Stimulated activated memory B cell treated with anti-CD40 and anti-IgM and Interleukin-4, amounts not matched to agents 10 μg/mL and 1 μg/mL and 100 μg/mL, for 72 hours (primary cell): ENCODE measurements around the gene RGS11.

Source experiments
- ATAC-seq: fragments of 150-1000 bp; cut with Tn5 transposase; 2 replicates; pipeline ENCODE4 v1.10.0; 2021
- H3K27ac Mint-ChIP-seq: one replicate; pipeline ENCODE4 v1.8.0; 2022; ENCODE audit warnings: mild to moderate bottlenecking, mixed read lengths
- H3K27me3 Mint-ChIP-seq: one replicate; pipeline ENCODE4 v1.8.0; 2022; ENCODE audit warnings: mixed read lengths
- H3K36me3 Mint-ChIP-seq: one replicate; pipeline ENCODE4 v1.8.0; 2022; ENCODE audit warnings: mixed read lengths
- H3K4me1 Mint-ChIP-seq: one replicate; pipeline ENCODE4 v1.8.0; 2022; ENCODE audit warnings: mixed read lengths
- H3K4me3 Mint-ChIP-seq: one replicate; pipeline ENCODE4 v1.8.0; 2022; ENCODE audit warnings: mild to moderate bottlenecking, moderate library complexity, mixed read lengths
- H3K9me3 Mint-ChIP-seq: one replicate; pipeline ENCODE4 v1.8.0; 2022; ENCODE audit warnings: mixed read lengths

Gene RGS11

DNA sequence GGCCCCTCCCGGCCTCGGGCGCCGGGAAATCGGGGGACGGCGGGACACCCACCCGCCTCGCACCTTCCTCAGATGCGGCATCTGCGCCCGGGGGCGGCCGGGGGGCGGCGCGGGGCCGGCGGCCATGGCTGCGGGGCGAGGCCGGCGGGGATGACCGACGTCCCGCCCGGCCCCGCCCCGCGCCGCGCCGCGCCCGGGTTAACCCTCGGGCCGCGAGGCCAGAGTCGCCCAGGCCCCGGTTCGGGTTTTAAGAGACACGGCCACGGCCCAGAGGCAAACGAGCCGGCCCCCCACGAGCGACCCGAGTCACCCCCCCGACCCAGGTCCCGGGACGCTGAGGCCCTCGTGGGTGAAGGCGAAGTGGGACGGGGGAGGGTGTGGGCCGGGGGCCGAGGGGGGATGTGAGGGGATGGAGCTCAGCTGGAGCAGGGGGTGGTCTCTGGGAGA is at the start of gene RGS11:
TSS of gene RGS11 (minus strand) at position 159 of the 447 bp plus-strand sequence. CDS start at position 126, 33 bp downstream.
- H3K27ac Mint-ChIP-seq, result no peak within 1 kb of the TSS
- H3K4me3 Mint-ChIP-seq, result peak within 1 kb of the TSS; percentile 64
- peak; percentile 10 for ATAC-seq

DNA sequence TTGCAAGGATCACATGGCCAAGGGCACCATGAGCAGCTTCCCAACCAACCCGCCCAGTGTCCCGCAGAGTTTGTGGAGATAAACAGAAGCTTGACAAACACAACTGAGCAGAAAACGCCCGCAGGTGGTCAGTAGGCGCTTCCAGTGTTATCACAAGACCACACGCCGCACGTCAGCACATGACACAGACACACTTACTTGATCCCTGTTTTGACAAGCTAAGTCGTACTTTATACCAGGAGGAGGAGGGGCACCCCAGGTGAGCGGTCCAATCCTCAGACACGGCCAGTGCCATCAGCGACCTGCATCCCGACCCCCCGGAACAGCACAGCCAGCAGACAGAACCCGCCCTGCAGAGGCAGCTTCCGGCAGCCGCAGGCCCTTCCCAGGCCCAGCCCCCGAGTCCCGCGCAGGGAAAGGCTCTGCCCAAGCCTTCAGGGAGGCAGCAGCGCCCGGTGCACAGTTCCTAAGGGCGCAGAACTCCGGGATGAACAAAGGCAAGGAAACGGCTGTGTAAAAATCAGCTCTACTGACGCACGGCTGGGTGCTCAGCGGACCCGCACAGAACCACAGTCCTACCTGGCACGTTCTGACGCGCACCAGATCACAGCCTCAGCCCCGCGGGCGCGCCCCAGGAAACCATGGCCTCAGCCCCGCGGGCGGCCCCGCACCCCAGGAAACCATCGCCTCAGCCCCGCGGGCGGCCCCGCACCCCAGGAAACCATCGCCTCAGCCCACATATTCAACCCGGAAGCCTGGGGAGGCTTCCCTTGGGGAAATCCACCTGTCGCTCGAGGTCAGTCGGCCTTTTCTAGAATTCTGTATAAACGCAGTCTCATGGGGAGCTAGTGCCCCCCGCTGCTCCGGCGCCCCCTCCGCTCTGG is 48.9 kb upstream of the RGS11 start:
- peaks cover 51% of the 10 kb centered on the region for H3K4me1 Mint-ChIP-seq
- H3K36me3 Mint-ChIP-seq, result peaks cover 6% of the 10 kb centered on the region
- ATAC-seq, result peak; percentile 66
- H3K4me3 Mint-ChIP-seq, result peak overlapping the region; percentile 63
- no peaks in the 10 kb centered on the region for H3K9me3 Mint-ChIP-seq
- H3K27ac Mint-ChIP-seq, result peak overlapping the region; percentile 60
- no peaks in the 10 kb centered on the region for H3K27me3 Mint-ChIP-seq

More for the DNA sequence above, at the start of gene RGS11:
- H3K9me3 Mint-ChIP-seq, result no peaks in the 10 kb centered on the region
- peaks cover 7% of the 10 kb centered on the region for H3K4me1 Mint-ChIP-seq
- H3K27me3 Mint-ChIP-seq, result peaks cover 49% of the 10 kb centered on the region
- no peaks in the 10 kb centered on the region for H3K36me3 Mint-ChIP-seq

DNA sequence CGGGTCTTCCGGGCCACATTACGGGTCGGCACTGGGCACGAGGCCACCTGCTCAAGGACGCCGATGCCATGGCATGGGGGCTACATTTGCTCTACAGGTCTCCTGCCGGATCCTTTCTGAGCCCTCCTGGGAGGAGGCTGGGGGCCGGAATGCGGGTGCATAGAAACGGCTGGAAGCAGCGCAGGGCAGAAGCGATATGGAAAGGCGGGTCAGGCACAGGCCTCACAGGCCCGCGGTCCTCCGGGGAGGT is 48.4 kb upstream of the RGS11 start:
- H3K27ac Mint-ChIP-seq, result peak overlapping the region; percentile 60
- H3K9me3 Mint-ChIP-seq, result no peaks in the 10 kb centered on the region
- H3K27me3 Mint-ChIP-seq, result no peaks in the 10 kb centered on the region
- no peak overlapping the region for H3K4me3 Mint-ChIP-seq
- H3K4me1 Mint-ChIP-seq, result peaks cover 52% of the 10 kb centered on the region
- no peak for ATAC-seq
- H3K36me3 Mint-ChIP-seq, result peaks cover 7% of the 10 kb centered on the region

DNA sequence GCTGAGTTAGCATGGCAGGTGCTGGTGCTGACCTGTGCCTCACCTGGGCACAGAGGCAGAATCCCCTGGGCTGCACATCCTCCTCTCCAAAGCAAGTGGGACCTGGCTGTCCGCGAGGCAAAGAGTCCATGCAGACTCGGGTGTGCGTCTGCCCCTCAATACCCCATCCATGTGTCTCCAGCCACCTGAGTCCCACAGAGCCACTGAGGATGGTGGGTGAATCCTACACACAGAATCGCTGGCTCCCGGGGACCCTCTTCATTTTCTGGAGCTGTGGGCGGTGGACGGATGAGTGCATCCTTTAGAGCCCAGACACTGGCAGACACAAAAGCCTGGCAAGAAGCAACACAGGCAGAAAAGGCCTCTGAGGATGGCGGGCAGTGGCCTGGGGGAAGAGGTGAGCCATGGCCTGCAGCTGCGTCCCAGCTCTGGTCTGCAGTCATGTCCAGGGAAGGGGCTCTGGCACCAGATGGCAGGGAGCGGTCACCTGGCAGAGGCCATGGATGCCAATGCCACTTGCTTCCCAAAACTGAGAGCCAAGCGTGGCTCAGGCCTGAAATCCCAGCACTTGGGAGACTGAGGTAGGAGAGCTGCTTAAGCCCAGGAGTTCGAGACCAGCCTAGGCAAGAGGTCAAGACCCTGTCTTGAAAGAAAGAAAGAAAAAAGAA is 46.9 kb upstream of the RGS11 start:
- Mint-ChIP-seq H3K9me3 (no peaks in the 10 kb centered on the region), H3K27me3 (no peaks in the 10 kb centered on the region), H3K4me1 (peaks cover 51% of the 10 kb centered on the region), H3K36me3 (peaks cover 7% of the 10 kb centered on the region), H3K4me3 (no peak overlapping the region), H3K27ac (no peak overlapping the region)
- ATAC-seq, result no peak

DNA sequence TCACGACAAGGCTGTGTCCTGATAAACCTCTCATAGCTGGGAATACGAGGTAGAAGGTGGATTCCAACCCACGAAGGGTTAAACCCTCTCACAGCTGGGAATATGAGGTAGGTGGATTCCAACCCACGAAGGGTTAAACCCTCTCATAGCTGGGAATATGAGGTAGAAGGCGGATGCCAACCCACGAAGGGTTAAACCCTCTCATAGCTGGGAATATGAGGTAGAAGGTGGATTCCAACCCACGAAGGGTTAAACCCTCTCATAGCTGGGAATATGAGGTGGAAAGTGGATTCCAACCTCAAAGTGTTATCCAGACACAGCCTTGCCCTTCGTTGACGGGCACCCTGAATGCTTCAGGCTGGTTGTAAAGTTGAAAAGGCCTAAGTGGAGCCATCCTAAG is 45.8 kb upstream of the RGS11 start:
- Mint-ChIP-seq H3K9me3 (no peaks in the 10 kb centered on the region), H3K27ac (no peak overlapping the region), H3K4me3 (no peak overlapping the region), H3K4me1 (peaks cover 47% of the 10 kb centered on the region), H3K36me3 (peaks cover 11% of the 10 kb centered on the region), H3K27me3 (no peaks in the 10 kb centered on the region)
- no peak for ATAC-seq

DNA sequence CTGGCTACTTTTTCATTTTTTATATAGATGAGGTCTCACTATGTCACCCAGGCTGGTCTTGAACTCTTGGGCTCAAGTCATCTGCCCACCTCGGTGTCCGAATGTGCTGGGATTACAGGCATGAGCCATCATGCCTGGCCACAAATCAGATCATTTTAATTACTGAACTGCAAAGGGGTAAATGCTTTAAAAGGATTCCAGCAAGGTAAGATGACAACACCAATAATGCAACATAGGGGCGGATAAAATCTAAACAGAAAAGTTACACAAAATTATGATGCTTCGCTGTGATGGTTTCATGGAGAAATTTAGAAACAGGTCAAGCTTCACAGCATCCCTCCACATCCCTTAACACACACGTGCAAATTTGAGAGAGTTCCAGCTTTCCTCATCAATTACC is 44.5 kb upstream of the RGS11 start:
- Mint-ChIP-seq H3K27ac (peak overlapping the region; percentile 53), H3K9me3 (no peaks in the 10 kb centered on the region)
- ATAC-seq, result no peak

DNA sequence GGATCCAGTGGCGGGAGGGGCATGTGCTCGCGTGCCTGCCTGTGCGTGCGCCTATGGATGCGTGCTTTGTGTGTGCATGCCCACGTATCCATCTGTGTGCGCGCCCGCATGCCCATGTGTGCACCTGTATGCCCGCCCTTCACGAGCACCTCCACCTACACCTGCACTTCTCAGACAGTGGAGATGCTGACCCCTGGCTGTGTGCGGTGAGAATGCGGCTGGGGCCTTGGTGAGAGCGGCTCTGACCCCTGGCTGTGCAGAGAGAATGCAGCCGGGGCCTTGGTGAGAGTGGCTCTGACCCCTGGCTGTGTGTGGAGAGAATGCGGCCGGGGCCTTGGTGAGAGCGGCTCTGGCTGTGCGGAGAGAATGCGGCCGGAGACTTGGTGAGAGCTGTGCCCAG is 42.9 kb upstream of the RGS11 start:
- Mint-ChIP-seq H3K27me3 (no peaks in the 10 kb centered on the region), H3K4me3 (no peak overlapping the region), H3K36me3 (peaks cover 16% of the 10 kb centered on the region), H3K4me1 (peaks cover 28% of the 10 kb centered on the region), H3K27ac (no peak overlapping the region), H3K9me3 (no peaks in the 10 kb centered on the region)
- no peak for ATAC-seq

More for the DNA sequence above, 44.5 kb upstream of the RGS11 start:
- peaks cover 44% of the 10 kb centered on the region for H3K4me1 Mint-ChIP-seq
- H3K36me3 Mint-ChIP-seq, result peaks cover 16% of the 10 kb centered on the region
- H3K4me3 Mint-ChIP-seq, result no peak overlapping the region
- H3K27me3 Mint-ChIP-seq, result no peaks in the 10 kb centered on the region

DNA sequence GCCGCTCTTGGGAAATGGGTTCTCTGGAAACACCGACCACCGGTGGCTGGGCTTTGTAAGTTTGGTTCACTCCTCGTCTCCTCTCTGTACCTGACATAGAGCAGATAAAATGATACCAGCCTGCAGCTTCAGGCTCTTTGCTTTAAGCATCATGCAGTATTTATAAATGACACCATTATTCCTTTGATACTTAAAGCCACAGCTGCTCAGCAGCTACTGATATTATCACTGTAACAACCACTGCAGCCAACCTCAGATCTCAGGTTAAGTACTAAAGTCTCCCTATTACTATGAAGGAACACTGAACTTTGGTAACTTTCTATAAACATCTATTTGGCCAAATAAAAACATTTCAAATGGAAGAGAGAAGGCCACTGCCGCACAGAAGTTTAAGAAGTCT is 41.8 kb upstream of the RGS11 start:
- Mint-ChIP-seq H3K4me3 (no peak overlapping the region), H3K36me3 (peaks cover 21% of the 10 kb centered on the region), H3K9me3 (no peaks in the 10 kb centered on the region), H3K4me1 (peaks cover 20% of the 10 kb centered on the region), H3K27ac (no peak overlapping the region), H3K27me3 (no peaks in the 10 kb centered on the region)
- ATAC-seq, result no peak

DNA sequence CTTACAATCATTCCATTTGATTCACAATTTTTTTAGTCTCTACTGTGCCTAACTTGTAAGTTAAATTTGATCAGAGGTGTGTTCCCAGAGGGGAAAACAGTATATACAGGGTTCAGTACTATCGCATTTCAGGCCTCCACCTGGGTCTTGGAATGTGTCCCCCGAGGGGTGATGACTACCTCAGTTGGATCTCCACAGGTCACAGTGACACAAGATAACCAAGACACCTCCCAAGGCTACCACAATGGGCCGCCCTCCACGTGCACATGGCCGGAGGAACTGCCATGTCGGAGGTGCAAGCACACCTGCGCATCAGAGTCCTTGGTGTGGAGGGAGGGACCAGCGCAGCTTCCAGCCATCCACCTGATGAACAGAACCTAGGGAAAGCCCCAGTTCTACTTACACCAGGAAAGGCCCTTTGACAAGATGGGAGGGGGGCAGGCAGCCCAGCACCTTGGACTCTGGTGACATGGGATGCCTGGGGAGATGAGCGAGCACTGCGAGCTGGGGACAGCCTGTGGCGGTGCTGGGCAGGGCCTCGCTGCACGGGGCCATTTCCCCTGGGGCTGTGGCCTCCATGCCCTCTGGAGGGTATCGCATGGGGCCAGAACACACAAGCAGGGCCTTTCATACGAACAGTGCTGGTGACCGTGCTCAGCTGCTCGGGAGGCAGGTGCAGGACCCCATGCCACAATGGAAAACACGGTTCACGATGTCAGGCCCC is 41.2 kb upstream of the RGS11 start:
- H3K9me3 Mint-ChIP-seq, result no peaks in the 10 kb centered on the region
- H3K4me1 Mint-ChIP-seq, result peaks cover 16% of the 10 kb centered on the region
- H3K4me3 Mint-ChIP-seq, result no peak overlapping the region
- H3K36me3 Mint-ChIP-seq, result peaks cover 27% of the 10 kb centered on the region
- no peak overlapping the region for H3K27ac Mint-ChIP-seq
- no peak for ATAC-seq
- H3K27me3 Mint-ChIP-seq, result no peaks in the 10 kb centered on the region

DNA sequence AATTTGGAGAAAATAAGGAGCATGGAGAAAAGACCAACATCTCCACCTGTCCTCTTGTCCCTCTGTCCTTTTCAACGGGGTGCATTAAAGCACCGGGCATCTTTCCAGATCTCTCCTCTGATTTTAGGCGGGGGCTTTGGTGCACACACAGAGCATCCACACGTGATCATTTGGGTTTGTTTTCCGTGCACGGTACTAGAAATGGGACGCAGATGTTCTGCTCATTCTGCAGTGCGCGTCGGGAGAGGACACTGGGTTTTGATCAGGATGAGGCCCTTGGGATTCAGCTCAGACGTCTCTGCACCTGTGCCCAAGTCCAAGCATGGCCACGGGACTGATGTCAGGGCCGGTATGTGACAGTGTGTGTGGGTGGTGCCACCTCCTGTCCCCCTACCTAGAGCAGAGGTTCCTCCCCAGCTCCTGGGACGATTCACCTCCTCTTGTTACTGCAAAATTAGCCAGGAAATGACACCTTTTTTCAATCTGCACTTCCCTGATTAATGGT is 39.1 kb upstream of the RGS11 start:
- no peaks in the 10 kb centered on the region for H3K9me3 Mint-ChIP-seq

DNA sequence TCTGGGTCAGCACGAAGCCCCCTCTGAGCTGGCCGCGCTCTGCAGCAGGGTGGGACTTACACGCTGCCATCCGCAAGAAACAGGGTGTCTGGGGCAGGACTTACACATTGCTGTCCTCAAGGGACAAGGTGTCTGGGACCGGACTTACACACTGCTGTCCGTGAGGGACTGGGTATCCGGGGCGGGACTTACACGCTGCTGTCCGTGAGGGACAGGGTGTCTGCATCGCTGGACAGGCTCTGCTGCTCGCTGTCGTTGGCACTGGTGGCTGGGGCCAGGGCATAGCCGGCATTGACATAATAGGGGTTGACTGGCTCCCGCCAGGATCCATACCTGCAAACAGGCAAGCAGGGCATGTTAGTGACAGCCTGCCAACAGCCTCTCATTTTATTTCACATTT is 38.6 kb upstream of the RGS11 start:
- peaks cover 13% of the 10 kb centered on the region for H3K4me1 Mint-ChIP-seq
- no peak overlapping the region for H3K4me3 Mint-ChIP-seq
- no peak overlapping the region for H3K27ac Mint-ChIP-seq
- ATAC-seq, result no peak
- no peaks in the 10 kb centered on the region for H3K9me3 Mint-ChIP-seq
- no peaks in the 10 kb centered on the region for H3K27me3 Mint-ChIP-seq
- H3K36me3 Mint-ChIP-seq, result peaks cover 40% of the 10 kb centered on the region

More for the DNA sequence above, 39.1 kb upstream of the RGS11 start:
- no peaks in the 10 kb centered on the region for H3K27me3 Mint-ChIP-seq
- H3K36me3 Mint-ChIP-seq, result peaks cover 38% of the 10 kb centered on the region
- H3K4me3 Mint-ChIP-seq, result no peak overlapping the region
- H3K4me1 Mint-ChIP-seq, result peaks cover 12% of the 10 kb centered on the region
- ATAC-seq, result no peak
- no peak overlapping the region for H3K27ac Mint-ChIP-seq

DNA sequence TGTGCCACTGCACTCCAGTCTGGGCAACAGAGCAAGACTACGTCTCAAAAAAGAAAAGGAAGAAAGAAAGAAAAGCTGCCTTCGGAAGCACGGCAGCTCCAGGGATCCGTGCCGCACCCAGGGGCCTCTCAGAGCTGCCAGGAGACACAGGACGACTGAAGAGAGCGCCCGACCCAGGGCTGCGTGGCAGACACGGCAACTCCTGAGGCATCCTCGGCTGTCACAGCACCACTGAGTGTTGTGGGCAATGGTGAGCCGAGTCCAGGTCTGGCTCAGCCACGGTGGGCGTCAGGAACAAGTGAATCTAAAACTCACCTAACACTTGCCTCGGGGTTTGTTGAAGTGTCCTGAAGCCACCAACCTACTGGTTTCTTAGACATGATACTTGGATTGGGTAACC is 36.0 kb upstream of the RGS11 start:
- ATAC-seq, result no peak
- Mint-ChIP-seq H3K9me3 (no peaks in the 10 kb centered on the region), H3K27me3 (no peaks in the 10 kb centered on the region), H3K27ac (peak overlapping the region; percentile 30), H3K36me3 (peaks cover 61% of the 10 kb centered on the region), H3K4me3 (no peak overlapping the region), H3K4me1 (peaks cover 27% of the 10 kb centered on the region)

DNA sequence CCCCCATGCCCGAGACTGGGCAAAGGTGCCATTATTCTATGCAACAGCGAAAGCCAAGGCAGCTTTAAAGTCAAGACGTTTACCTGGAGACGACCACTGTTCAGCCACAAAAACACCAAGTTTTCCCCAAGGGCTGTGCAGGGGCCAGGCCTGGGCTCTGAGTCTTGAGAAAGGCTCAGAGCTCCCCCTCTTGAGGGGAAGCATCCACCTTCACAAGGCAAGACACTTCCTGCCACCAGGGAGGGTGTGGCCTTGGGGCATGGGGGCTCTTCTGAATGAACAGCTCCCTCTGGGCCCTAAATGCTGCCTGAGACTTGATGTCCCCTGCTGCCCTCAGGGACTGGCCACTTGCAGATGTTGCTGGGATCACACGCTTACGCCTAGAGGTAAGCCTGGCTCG is 33.7 kb upstream of the RGS11 start:
- peaks cover 24% of the 10 kb centered on the region for H3K4me1 Mint-ChIP-seq
- H3K27ac Mint-ChIP-seq, result peak overlapping the region; percentile 6
- H3K36me3 Mint-ChIP-seq, result peaks cover 65% of the 10 kb centered on the region
- no peak overlapping the region for H3K4me3 Mint-ChIP-seq
- no peaks in the 10 kb centered on the region for H3K9me3 Mint-ChIP-seq
- no peaks in the 10 kb centered on the region for H3K27me3 Mint-ChIP-seq
- no peak for ATAC-seq

DNA sequence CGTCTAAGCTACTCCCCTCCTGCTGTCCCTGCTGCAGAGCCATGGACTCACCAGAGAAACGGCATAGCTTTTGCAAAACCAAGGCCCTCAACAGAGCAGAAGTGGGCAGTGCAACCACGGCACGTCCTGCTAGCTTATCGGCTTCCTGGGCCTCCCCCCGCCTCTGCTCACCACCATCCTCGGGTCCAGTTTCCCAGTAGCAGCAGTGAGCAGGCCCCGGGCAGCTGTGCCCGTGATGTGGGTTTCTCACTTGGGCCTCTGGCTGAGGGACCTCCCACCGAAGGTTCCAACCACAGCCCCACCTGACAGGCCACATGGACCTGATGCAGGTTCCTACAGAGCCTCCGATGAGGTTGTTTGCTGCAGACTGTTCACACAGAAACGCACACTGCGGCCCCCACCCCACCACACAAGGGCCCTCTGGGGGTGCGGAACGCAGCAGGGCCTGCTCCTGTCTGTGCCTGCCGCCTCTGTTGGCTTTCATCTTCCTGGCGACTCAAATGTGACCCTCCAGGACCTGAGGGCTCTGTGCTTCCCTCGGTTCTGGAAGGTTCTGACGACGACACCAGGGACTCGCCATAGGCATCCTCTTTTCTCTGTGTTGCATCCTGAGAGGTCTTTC is 32.1 kb upstream of the RGS11 start:
- no peaks in the 10 kb centered on the region for H3K27me3 Mint-ChIP-seq

DNA sequence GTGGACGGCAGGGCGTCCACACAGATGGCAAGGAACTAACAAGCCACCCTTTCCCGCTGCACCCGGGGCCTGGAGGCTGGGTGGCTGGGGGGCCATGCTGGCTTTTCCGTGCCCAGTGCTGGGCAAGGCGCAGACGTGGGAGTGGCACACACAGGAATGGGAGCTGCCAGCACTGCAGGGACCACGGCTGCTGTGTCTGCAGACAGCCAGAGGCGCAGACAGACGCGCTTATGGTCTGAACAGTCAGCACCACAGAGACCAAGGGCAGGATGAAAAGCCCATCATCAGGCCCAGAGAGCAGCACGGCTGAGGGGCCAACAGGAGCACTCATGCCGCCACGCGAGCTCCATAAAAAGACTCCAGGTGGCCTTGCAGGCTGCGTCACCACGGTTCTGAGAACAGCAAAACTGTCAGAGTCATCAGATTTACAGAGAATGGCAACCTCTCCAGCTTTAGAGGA is 31.2 kb upstream of the RGS11 start:
- peaks cover 24% of the 10 kb centered on the region for H3K4me1 Mint-ChIP-seq
- H3K27me3 Mint-ChIP-seq, result no peaks in the 10 kb centered on the region
- H3K9me3 Mint-ChIP-seq, result no peaks in the 10 kb centered on the region
- H3K27ac Mint-ChIP-seq, result no peak overlapping the region
- H3K36me3 Mint-ChIP-seq, result peaks cover 72% of the 10 kb centered on the region
- ATAC-seq, result no peak
- no peak overlapping the region for H3K4me3 Mint-ChIP-seq

More for the DNA sequence above, 32.1 kb upstream of the RGS11 start:
- Mint-ChIP-seq H3K9me3 (no peaks in the 10 kb centered on the region), H3K4me3 (no peak overlapping the region), H3K36me3 (peaks cover 79% of the 10 kb centered on the region), H3K27ac (no peak overlapping the region), H3K4me1 (peaks cover 24% of the 10 kb centered on the region)
- peak; percentile 62 for ATAC-seq
